Heart right ventricle (tissue), 16 donors: ENCODE data around the gene SYK. TPM values are rescaled to one million over a fixed set of nuclear protein-coding genes. Genes with fewer than 3 reads are reported as not detected.

ENCODE experiments used
- ATAC-seq, 8 donors: fragments of 200-7000 bp; cut with Tn5 transposase; one replicate each; pipeline ENCODE4 v1.9.1; 2020; ENCODE audit warnings: mild to moderate bottlenecking in 8 of 8, moderate library complexity in 8 of 8, moderate number of reproducible peaks in 1 of 8
- DNase-seq, 2 donors: peaks; one replicate each; pipeline ENCODE4 v3.0.0-alpha.2; 2020
- H3K27ac ChIP-seq, 10 donors: fragments of 200-600 bp; sonication (generic) in 2 of 10; one replicate each; pipeline versions ENCODE4 v1.5.0 to v1.8.0; 2020 to 2022; ENCODE audit warnings: mild to moderate bottlenecking in 3 of 10
- H3K27me3 ChIP-seq, 7 donors: fragments of 200-600 bp; one replicate each; pipeline ENCODE4 v1.8.0; 2021 to 2022; ENCODE audit warnings: mild to moderate bottlenecking in 2 of 7
- H3K36me3 ChIP-seq, 9 donors: fragments of 200-600 bp; sonication (generic) in 1 of 9; one replicate each; pipeline versions ENCODE4 v1.5.0 to v1.8.0; 2020 to 2022; ENCODE audit warnings: mild to moderate bottlenecking in 2 of 9
- H3K4me1 ChIP-seq, 9 donors: fragments of 200-600 bp; sonication (generic) in 1 of 9; one replicate each; pipeline versions ENCODE4 v1.5.0 to v1.8.0; 2020 to 2022; ENCODE audit warnings: mild to moderate bottlenecking in 4 of 9
- H3K4me3 ChIP-seq, 10 donors: fragments of 200-600 bp; sonication (generic) in 2 of 10; one replicate each; pipeline versions ENCODE4 v1.5.0 to v1.8.0; 2020 to 2022; ENCODE audit warnings: mild to moderate bottlenecking in 7 of 10, moderate library complexity in 2 of 10
- H3K9me3 ChIP-seq, 11 donors: fragments of 200-600 bp in 10 of 11; sonication (generic) in 2 of 11; one replicate each; pipeline versions ENCODE4 v1.5.0 to v1.8.0; 2013 to 2022; ENCODE audit warnings: mild to moderate bottlenecking in 2 of 11, control low read depth in 1 of 11, moderate library complexity in 1 of 11
- CTCF ChIP-seq, 9 donors: fragments of 200-600 bp; sonication (generic) in 2 of 9; IDR thresholded peaks; one replicate each; pipeline versions ENCODE4 v1.5.0 to v1.8.0; 2021 to 2022; ENCODE audit warnings: antibody characterized with exemption in 9 of 9, mild to moderate bottlenecking in 5 of 9, moderate library complexity in 1 of 9
- WGBS, 2 donors: extraction: QIAGEN DNeasy Blood & Tissue Kit; methylation state at CpG; one replicate each; pipeline ENCODE4 v1.1.7; 2013; ENCODE audit warnings: inconsistent platforms in 1 of 2; 5-methylcytosine and 5-hydroxymethylcytosine counted together
- intact Hi-C, 10 donors: fragments of 100-400 bp; cut with DNase I; formaldehyde crosslinking; loops; one replicate each; pipeline versions ENCODE4 v1.11.1 to v1.14.2; 2022
- polyA plus RNA-seq, 2 donors: library from polyadenylated mRNA; stranded (reverse); fragments of 200-250 nt; gene quantifications; one replicate each; pipeline ENCODE4 v1.2.3, GENCODE V29; 2013
- total RNA-seq, 10 donors: library from RNA; stranded (reverse); fragmentation: NEBNext Ultra II Directional in 3 of 10; extraction: Animal tissue kit (Norgen Biotek cat#: 25700) in 3 of 10; gene quantifications; one replicate each; pipeline versions ENCODE4 v1.2.1 to v1.2.4, GENCODE V29; 2021 to 2023
- donor health status: Arrhythmogenic right ventricular cardiomyopathy.
- donor health status: ischemic (EF 13 %, LVEDD 7.1; RV severe dilation, severe dysfunction).
- donor health status: healthy with polysubstance abuse.
- donor health status: DM: no; HTN: yes; CAD: no.
- donor health status: DM: no; HTN: no; CAD: no.
- donor health status: ischemic (EF 25% LVEDD 6.9; RV normal size, moderate dysfunction).
- donor health status: ischemic (EF 25% LVEDD 5.7; RV mildly dilated, moderate dysfunction).
- donor health status: healthy.
- donor health status: DM: yes; HTN: yes; CAD: no.
- donor health status: Ischemic cardiomyopathy.
- donor health status: ischemic (EF 35%, LVEDD 5.7; RV mildly dilated, moderate dysfunction).
- donor health status: nonischemic (EF 11% LVEDD 7.7; RV severe dilation, severe dysfunction).
- donor health status: DM: yes; HTN: yes; CAD: no.
- donor health status: PGD.
- donor health status: ischemic (EF 29% LVEDD 5.4; RV normal size, mild dysfunction).
- donor health status: nonischemic (EF 23%, LVEDD 6.1; RV moderate dilation, normal function).

SYK gene
- total and polyA plus RNA-seq, 12 donors, result 0.96 to 26.1 (median 2.3) TPM

- TF ChIP-seq CTCF (IDR thresholded peaks at IDR 0.05), result no peak
- no peak overlapping the region for H3K4me3 ChIP-seq
- no peaks in the 10 kb centered on the region for H3K9me3 ChIP-seq
- peak overlapping the region in 1 of 10 donors; percentile 24 for H3K27ac ChIP-seq
- WGBS, 2 donors, result 82% methylated on average over 2 of the region's 2 CpGs
- peaks cover 0 to 13% (median 0%) of the 10 kb centered on the region in 9 donors for H3K4me1 ChIP-seq
- H3K36me3 ChIP-seq, result peaks cover 0 to 65% (median 0%) of the 10 kb centered on the region in 9 donors
- ATAC-seq, result no peak
- DNase-seq, result no peak
- intact Hi-C loops, result loop anchor here (5.0 to 10.0 kb wide), 9 partner anchors 101 to 1296 kb away; no protein-coding TSS in a partner anchor
- peaks cover 0 to 7% (median 0%) of the 10 kb centered on the region in 7 donors for H3K27me3 ChIP-seq
Measured at GRCh38 chr9:90873422-90873821, 71.8 kb downstream of the SYK start.

- DNase-seq, result no peak
- Histone ChIP-seq H3K9me3 (no peaks in the 10 kb centered on the region), H3K27ac (no peak overlapping the region), H3K27me3 (peaks cover 0 to 7% (median 0%) of the 10 kb centered on the region in 7 donors), H3K4me1 (peaks cover 0 to 9% (median 0%) of the 10 kb centered on the region in 9 donors), H3K36me3 (peaks cover 0 to 73% (median 0%) of the 10 kb centered on the region in 9 donors), H3K4me3 (no peak overlapping the region)
- 76 to 84% methylated on average over 8 of the region's 8 CpGs for WGBS, 2 donors
- intact Hi-C loops, result loop anchor here (5.0 to 10.0 kb wide), 9 partner anchors 102 to 1297 kb away; no protein-coding TSS in a partner anchor
- ATAC-seq, result no peak
- peak in 1 of 9 donors; percentile 13 for TF ChIP-seq CTCF (IDR thresholded peaks at IDR 0.05)
Measured at GRCh38 chr9:90874194-90874593, 72.6 kb downstream of the SYK start.

DNA sequence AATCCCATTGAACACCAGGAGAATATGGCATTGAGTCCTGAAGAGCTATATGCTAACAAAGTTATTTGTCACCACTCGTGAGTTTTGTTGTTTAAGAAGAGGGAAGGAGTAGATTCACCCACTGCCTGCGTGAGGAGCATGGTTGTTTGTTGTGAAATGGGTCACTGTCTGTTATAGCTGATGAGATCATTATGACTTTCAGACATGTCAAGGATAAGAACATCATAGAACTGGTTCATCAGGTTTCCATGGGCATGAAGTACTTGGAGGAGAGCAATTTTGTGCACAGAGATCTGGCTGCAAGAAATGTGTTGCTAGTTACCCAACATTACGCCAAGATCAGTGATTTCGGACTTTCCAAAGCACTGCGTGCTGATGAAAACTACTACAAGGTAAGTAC lies 76.9 kb downstream of the SYK start:
- Histone ChIP-seq H3K4me3 (no peak overlapping the region), H3K9me3 (no peaks in the 10 kb centered on the region), H3K27ac (no peak overlapping the region), H3K4me1 (no peaks in the 10 kb centered on the region), H3K36me3 (peaks cover 0 to 99% (median 0%) of the 10 kb centered on the region in 9 donors), H3K27me3 (peaks cover 0 to 3% (median 0%) of the 10 kb centered on the region in 7 donors)
- intact Hi-C loops, result loop anchor here in 5 of 10 donors (10.0 kb wide), 3 partner anchors 644 to 1284 kb away; no protein-coding TSS in a partner anchor
- no peak for TF ChIP-seq CTCF (IDR thresholded peaks at IDR 0.05)
- ATAC-seq (no peak), DNase-seq (no peak)
- WGBS, 2 donors, result 92 to 93% methylated on average over 5 of the region's 5 CpGs

DNA sequence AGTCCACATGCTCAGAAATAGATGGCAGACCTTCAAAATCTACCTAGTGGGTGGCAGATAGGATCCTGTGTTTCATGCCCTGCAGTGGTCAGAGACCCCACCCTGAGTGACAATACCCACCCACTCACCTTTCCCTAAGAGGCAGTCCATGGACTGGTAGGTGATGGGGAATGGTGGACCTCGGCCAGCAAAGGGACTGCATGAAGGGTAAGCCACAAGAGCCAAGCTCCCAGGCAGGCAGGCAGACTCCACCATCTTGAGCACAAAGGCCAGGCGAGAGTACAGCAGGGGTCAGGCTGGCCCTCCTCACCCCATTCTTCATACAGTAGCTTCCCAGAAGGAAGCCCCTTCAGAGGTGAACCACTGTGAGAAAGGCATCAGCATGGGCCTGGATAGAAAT lies 78.4 kb downstream of the SYK start:
- 89 to 95% methylated on average over 2 of the region's 2 CpGs for WGBS, 2 donors
- Histone ChIP-seq H3K4me3 (no peak overlapping the region), H3K36me3 (peaks cover 0 to 89% (median 0%) of the 10 kb centered on the region in 9 donors), H3K27ac (no peak overlapping the region), H3K4me1 (no peaks in the 10 kb centered on the region), H3K9me3 (peaks cover 0 to 3% (median 1%) of the 10 kb centered on the region in 11 donors), H3K27me3 (peaks cover 0 to 3% (median 0%) of the 10 kb centered on the region in 7 donors)
- DNase-seq (no peak), ATAC-seq (no peak)
- intact Hi-C loops, result no loop called here
- TF ChIP-seq CTCF (IDR thresholded peaks at IDR 0.05), result no peak
